ENCODE measurements around the gene JAK1. TPM values are rescaled to one million over a fixed set of nuclear protein-coding genes. Genes with fewer than 3 reads are reported as not detected.

JAK1 gene
- total RNA-seq, 1 donor from 2014 or later: 75.1 TPM

DNA sequence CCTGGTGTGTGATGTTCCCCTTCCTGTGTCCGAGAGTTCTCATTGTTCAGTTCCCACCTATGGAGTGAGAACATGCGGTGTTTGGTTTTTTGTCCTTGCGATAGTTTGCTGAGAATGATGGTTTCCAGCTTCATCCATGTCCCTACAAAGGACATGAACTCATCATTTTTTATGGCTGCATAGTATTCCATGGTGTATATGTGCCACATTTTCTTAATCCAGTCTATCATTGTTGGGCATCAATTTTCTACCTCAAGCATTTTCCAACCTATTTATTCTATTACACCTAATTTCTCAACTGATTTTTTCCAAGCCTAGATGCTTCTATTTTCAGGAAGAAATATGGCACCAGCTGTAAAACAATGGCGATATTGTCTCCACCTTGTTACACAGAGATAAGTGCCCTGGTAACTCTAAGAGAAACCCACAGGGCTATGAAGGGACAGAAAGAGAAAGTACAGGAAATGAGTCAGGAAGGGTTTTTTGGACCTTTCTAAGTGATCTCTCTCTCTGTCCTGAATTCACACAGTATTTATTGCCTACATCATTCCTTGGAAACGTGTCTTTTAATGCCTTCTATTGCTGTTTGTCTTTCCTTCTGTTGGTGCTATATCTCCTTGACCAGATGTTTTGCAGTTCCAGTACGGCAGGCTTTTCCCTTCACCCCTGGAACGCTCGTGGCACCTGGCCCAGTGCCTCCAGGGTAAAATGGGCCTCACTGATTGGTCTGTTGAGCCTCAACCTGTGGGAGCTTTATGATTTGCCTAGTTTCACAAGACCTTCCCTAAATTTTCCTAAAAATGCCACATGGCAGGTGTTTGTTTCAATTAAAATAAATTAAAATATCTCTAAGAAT, 14.6 kb upstream of the JAK1 start:
- no peak for DNase-seq (ENCODE audit: low read depth)

DNA sequence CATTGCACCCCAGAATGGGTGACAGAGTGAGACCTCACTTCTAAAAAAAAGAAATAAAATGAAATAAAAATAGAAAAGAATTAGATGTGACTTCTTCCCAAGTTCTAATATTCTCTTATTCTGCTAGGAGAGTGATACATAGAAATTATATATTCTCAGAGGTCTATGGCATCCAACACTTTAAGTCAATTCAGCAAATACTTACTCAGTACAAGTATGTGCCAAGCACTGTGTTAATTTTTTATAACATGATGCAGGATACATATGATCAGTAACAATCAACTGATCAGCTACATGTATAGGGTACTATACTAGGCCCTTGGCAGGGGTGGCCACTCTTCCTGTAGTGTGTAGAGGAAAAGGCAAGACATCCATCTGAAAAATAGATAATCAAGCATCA, 13.0 kb upstream of the JAK1 start:
- DNase-seq (ENCODE audit: low read depth): no peak

DNA sequence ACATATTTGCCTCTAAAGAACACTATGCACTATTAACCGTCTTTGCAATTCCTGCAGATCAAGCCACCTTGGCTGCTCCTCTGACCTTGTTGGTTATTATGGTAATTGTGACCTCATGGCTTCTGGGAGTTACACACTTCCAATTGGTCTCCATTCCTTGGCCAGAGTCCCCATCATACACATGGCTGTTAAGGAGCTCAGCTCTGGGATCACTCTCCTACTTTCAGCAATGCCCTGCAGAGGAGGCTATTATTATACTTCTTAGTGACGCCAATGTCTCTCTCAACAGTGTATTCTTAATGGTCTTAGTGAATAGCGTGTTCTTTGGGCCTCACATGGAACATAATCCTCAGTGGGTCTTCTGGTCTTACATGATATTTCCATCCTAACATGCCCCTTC, 10.0 kb upstream of the JAK1 start:
- DNase-seq (ENCODE audit: low read depth): no peak

DNA sequence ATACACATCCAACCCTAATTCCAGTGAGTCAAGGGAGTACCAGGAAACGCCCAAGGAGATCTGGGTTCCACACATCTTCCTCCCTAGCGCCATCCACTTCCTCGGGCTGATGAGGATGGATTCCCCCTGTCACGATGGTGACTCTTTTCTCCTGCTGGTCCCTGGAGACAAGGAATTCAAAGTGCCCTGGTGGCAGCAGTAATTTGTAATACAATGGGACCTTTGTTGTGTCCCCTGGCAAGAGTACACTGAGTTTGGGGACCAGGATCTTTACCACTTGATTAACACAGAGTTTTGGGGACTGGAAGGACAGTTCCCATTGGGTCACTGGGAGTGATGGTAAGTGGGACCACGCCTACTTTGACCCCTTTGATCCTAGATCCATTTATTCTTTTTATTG, 9.4 kb upstream of the JAK1 start:
- DNase-seq (ENCODE audit: low read depth): no peak

DNA sequence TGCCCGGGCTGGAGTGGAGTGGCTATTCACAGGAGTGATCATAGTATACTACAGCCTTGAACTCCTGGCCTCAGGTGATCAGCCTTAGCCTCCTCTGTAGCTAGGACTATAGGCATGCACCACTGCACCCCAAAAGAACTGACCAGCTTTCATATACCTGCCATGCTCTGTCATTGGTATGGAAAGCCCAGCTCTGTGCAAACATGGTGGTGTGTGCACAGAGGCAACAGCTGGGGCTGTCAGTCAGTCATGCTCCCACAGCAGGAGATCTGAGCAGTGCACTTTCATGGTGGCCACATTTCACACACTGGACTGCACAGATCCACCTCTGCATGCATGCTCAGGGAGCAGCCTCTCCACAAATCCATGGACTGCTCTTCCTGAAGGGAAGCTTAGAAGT, 8.8 kb upstream of the JAK1 start:
- DNase-seq (ENCODE audit: low read depth): peak; percentile 57

DNA sequence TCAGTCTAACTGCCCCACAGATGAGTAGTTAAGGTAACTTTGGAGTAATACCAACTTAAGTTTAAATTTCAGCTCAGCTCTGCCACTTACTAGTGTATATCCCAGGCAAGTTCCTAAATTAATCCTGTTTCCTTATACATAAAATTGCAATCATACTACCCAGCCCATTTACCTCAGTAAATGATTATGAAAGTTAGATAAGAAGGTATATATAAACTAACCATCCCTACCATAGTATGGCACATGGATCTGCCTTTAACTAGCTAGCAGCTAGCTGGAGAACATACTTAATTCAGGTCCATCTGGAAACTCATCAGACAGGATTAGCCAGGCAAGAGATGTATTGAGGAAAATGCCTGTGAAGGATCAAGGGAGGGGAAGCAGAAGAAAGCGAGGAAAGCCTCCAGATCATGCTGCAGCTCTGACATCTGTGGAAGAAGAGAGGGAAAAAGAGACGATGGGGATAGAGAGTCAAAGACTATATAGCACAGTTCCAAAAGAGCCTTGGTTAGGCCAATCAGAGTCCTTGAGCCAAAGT, 8.0 kb upstream of the JAK1 start:
- no peak for DNase-seq (ENCODE audit: low read depth)

DNA sequence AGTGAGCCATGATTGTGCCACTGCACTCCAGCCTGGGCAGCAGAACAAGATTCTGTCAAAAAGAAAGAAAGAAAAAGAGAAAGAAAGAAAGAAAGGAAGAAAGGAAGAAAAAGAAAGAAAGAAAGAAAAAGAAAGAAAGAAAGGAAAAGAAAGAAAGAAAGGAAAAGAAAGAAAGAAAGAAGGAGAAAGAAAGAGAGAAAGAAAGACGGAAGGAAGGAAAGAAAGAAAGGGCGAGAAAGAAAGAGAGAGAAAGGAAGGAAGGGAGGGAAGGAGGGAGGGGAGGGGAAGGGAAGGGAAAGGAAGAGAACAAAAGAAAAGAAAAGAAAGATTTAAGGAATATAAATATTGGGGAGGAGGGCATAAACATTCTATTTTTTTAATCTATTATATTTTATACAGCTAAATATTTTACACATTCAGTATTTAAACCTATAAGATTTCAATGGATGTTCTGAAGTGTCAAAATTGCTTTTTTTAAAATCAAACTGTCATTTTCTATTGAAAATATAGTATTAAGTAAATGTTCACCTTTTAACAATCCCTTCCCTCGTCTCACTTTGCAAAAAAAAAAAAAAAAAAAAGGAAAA, 6.8 kb upstream of the JAK1 start:
- no peak for DNase-seq (ENCODE audit: low read depth)

DNA sequence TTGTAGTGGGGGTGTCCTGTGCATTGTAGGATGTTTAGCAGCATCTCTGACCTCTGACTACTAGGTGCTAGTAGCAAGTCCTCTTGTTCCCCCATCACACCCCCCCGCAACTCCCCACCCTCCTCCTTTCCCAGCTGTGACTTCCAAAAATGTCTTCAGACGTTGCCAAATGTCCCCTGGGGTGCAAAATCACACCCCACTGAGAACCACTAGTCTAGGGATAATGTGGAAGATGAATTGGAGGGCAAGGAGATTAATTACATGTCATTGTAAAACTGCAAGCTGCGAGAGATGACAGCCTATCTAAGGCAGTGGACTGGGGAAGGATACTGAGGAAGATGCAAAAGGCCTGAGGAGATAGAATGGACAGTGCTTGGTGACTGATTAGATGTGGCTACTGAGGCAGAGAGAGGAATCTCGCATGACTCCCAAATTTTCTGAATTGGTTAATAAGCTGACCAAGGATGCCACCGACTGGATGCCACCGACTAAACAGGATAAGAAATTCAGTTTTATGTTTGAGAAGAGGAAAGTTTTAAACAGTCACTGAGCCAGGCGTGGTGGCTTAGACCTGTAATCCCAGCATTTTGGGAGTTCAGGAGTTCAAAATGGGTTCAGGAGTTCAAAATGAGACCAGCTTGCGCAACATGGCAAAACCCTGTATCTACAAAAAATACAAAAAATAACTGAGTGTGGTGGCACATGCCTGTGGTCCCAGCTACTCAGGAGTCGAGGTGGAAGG, 3.1 kb upstream of the JAK1 start:
- no peak for DNase-seq (ENCODE audit: low read depth)

DNA sequence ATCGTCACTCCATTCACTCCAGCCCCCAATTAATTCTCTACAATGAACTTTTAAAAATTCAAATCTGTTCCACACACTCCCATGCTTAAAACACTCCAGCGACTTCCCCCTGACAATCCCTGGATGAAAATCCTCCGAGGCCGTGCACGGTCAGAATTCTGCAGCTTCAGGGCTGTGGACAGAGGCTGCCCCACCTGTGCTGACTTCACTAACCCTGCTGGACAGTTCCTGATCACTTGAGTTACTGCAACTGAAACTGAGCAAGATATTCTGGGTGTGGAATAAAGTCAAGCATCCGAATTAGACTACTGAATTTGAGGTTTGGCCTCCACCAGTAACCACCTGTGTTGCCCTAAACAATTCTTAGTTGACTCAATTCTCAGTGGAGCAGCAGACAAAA, 1.0 kb upstream of the JAK1 start:
- no peak for DNase-seq (ENCODE audit: low read depth)

DNA sequence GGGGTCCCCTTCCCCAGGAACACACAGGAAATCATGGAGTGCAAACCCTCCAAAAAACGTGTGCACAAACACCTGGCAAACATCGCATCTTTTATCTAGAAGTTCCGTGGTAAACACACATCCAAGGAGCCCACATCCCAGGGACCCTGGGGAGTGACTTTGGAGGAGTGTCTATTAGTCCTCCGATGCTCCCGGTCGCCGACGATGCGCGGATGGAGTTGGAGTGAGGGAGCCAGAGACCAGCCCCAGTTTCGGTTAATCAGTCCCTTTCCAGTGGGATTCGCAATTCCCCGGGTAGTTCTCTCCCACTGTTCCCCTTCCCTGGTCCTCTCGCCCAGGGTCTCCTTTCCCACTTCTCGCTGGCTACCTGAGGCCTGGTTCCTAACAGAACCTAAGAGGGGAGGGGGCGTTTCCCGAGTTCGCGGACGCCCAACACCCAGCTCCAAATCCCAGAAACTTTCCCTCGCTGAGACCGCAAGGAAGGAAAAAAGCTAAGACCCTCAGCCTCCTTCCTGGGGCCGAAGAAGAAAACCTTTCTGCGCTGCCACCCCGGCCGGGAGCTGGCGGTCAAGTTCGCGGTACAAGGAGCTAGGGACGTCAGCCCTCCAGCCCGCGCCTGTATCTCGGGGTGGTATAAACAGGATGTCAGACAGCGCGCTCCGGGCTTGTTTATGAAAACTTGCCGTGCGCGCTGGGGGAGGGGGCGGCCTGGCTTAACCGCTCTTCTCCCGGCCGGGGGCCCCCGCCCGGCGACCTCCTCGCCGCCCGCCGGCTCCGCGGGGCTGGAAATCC, 787 bp downstream of the JAK1 start:
- DNase-seq (ENCODE audit: low read depth): peak; percentile 53

DNA sequence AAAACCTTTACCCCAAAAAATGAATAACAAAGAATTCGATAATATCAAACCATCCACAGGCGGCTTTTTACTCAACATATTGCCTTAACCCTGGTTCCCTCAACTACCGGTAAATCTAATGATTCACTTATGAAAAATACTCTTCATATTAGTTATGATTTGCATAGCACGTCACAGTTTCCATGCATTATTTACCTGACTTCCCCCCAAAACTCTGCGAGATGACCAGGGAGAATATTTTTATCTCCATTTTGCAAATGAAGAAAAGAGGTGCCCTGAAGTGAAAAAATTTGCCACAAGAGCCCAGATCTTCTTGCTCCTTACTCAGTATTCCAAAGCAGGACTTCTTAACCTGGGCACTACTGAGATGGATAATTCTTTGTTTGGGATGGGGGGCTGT, 2.9 kb downstream of the JAK1 start:
- no peak for DNase-seq (ENCODE audit: low read depth)

DNA sequence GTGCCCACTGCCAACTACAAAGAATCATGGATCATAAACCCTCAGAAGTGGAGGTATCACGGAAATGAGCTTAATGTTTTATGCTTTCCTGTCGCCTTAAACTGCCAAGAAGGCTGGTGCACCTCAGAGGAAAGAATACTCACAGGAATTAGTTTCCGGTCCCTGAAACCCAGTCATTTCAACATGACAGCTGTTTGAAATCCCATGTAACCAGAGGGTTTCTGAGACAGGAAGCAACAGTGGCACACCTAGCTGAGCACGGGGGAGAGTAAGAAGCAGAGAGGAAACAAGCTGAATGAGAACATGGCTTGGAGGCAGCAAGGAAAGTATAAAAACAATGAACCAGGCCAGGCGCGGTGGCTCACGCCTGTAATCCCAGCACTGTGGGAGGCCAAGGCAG, 3.9 kb downstream of the JAK1 start:
- DNase-seq (ENCODE audit: low read depth): no peak

DNA sequence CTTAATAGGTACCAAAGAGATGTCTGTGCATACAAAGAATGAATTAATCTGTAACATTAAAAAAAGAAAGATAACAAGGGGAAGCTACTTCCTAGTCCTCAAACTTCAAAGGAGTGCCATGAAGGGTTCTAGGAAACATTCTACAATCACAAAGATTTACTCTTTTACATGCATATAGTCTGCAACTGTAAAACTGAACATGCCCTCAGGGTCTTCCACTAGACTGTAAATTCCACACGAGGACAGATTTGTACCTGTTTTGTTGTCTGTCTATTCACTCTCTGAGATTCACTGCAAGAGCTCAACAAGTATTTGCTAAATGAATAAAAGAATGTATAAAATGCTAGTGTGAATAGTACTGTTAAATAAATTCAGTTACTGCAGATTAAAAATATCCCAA, 4.4 kb downstream of the JAK1 start:
- no peak for DNase-seq (ENCODE audit: low read depth)

DNA sequence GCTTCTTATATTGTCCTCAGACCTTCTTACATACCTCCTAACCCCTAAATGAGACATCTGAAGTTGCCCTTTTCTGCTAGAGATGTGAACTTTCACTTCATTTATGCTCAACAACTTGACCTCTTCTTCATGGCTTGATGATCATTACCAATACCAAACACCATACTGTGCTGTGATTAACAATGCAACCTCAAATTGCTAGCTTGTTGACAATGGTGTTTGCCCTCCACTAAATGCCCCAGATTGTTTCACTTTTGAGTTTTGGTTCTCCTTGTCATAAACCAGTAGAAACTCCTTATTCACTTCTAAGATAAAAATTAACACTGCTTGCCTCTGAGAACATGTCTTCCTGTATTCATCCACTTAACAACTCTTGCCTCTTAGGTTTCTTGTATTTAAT, 5.6 kb downstream of the JAK1 start:
- no peak for DNase-seq (ENCODE audit: low read depth)

DNA sequence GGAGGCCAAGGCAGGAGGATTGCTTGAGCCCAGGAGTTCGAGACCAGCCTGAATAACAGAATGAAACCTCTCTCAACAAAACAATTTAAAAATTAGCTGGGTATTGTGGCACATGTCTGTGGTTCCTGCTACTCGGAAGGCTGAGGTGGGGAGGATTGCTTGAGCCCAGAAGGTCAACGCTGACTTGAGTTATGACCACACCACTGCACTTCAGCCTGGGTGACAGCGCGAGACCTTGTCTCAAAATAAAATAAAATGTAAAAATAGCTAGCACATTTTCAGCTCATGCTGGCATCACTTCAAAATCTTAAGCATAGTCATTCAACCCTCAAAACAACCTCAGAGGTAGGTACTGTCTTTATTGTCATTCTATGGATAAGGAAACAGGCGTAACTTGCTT, 6.4 kb downstream of the JAK1 start:
- DNase-seq (ENCODE audit: low read depth): peak; percentile 34

DNA sequence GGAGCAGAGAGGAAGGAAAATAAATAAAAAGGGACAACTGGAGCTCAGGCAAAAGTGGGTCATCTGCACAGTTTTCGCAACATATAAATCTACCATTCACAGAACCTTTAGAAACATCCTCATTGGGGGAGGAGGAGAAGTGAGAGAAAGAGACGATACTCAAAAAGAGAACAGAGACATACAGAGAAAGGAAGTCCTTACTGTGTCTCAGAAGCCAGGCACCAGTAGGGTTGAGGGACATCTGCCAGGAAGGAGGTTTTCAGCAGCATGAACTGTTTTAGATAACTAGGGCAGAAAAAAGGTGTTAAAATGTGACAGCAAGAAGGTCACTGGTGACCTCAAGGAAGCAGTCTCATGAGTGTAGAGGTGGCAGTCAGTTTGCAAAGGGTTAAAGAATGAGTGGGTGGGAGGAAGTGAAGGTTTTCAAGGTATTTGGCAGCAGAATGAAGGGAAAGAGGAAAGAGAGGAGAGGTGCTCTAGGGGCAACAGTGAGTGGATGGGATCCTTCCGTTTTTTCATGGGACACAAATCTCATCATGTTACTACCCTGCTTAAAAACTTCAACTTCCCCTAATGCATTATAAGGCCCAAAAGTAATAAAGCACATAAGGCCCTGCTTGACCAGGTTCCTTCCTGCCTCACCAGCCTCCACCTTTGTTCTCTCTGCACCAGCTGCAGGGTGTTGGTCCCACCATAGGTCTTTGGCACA, 9.5 kb downstream of the JAK1 start:
- no peak for DNase-seq (ENCODE audit: low read depth)

DNA sequence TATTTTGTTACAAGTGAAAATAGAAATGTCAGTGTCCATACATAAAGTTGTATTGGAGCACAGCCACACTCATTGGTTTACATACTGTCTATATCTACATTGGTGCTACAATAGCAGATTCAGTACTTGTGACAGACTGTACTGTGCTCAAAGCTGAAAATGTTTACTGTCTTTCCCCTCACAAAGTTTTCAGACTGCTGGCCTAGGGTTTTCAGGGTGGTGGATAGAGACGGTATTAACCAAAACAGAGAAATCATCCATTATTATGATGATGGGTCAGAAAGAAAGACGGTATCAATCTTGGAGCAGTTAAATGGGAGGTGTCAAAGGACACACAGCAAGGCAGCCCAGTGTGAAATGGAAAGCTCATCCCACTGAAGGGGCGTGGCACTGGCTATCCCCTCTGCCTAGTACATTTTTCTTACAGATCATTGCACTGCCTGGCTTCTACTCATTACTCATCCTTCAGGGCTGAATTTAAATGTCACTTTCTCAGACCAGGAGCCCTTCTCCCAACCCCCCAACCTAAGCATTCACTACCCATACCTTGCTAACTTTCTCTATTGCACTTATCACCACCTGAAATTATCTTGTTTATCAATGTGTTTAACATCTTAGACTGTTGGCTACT, 10.2 kb downstream of the JAK1 start:
- no peak for DNase-seq (ENCODE audit: low read depth)

DNA sequence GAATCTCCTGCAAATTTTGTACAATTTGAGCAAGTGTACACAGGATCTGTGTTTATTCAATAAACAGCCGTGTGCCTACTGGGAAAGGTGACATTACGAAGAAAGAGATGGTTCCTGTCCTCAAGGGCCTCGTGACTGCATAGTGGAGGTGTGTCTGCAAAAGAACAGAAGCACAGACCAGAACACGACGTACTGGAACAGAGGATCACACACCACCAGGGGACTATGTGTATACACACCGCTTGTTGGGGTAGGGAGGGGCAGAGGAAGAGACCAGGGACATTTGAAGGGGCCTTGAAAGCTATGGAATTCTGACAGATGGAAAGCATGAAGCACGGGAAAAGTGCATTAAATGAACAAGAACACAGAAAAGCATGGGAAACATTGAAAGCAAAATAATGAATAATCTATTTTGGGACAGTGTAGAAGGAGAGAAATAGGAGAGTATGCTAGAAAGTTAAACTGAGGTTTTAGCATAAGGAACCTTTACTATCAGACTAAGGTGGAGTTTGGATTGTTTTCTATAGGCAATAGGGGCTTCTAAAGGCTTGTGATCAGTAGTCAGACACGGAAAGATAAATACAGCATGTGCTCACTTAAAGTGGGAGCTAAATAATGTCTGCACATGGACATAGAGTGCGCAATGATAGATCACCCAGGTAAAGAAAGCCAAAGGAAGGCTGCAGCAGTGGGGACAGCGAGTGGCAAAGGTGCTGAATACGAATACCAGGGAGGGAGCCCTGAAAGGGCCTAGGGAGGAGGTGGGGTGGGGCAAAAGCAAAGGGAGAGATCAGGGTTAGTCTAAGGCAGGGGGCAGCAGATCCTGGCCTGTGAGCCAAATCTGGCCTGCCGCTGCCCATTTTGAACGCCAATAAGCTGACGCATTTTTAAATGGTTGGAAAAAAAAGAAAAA, 11.0 kb downstream of the JAK1 start:
- DNase-seq (ENCODE audit: low read depth): no peak

DNA sequence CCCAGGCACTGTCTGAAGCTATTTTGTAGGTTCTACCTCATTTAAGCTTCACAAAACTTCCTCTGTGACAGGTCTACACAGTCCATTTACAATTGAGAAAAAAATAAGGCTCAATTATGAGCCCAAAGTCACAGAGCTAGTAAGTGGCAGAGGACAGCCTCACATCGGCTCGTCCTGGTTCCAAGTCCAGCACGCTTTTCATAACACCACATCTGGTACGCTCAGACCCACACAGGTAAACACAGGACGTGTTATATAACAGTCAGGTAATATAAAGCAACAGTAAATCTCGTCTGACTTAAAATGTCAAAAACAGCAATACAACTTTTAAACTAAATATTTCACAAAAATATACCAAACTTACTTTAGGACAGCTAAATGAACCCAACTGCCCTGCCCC, 13.1 kb downstream of the JAK1 start:
- DNase-seq (ENCODE audit: low read depth): no peak

All from myocyte (in vitro differentiated cells).